ENCODE results near the gene OR4S1. TPM values are rescaled to one million over a fixed set of nuclear protein-coding genes. Genes with fewer than 3 reads are reported as not detected.
A peak's percentile ranks its signal among the peaks of the same experiment; 100 is the strongest.
"Not testable (repeated sequence)": the region's sequence is repeated elsewhere in the genome, so short reads cannot be mapped to it uniquely, and the experiment has no call there.

OR4S1 gene
- not detected for total RNA-seq

GRCh38 chr11:48305923-48306322 lies at the start of gene OR4S1:
Gene OR4S1, plus strand, starts transcription at chr11:48306223. Its CDS starts 0 bp downstream, at chr11:48306223.
- 44 to 78% methylated on average over 1 of the region's 1 CpG for WGBS, 2 donors
- TF ChIP-seq CTCF (IDR thresholded peaks at IDR 0.05) (no peak), POLR2A (IDR thresholded peaks at IDR 0.05) (no peak)
- no peak within 1 kb of the TSS for H3K4me3 ChIP-seq (ENCODE audit: low read depth, poor library complexity, severe bottlenecking)
- intact Hi-C loops (cut with DNase I; ENCODE audit: low total_unique reads), result no loop called here
- DNase-seq (ENCODE audit: low spot score in 2 of 2), result no peak

GRCh38 chr11:48261600-48261999 lies 44.4 kb upstream of the OR4S1 start:
- no peak for TF ChIP-seq POLR2A (IDR thresholded peaks at IDR 0.05)
- TF ChIP-seq CTCF (IDR thresholded peaks at IDR 0.05), result no peak
- 81 to 91% methylated on average over 2 of the region's 2 CpGs for WGBS, 2 donors
- no peak overlapping the region for H3K4me3 ChIP-seq (ENCODE audit: low read depth, poor library complexity, severe bottlenecking)
- intact Hi-C loops (cut with DNase I; ENCODE audit: low total_unique reads), result no loop called here
- no peak for DNase-seq (ENCODE audit: low spot score in 2 of 2)

- no peak within 1 kb of the TSS for H3K4me3 ChIP-seq (ENCODE audit: low read depth, poor library complexity, severe bottlenecking)
- intact Hi-C loops (cut with DNase I; ENCODE audit: low total_unique reads), result no loop called here
- 34 to 36% methylated on average over 3 of the region's 3 CpGs for WGBS, 2 donors
- DNase-seq (ENCODE audit: low spot score in 2 of 2), result no peak
- TF ChIP-seq POLR2A (IDR thresholded peaks at IDR 0.05) (no peak), CTCF (IDR thresholded peaks at IDR 0.05) (no peak)
These were observed 42.6 kb upstream of the OR4S1 start, which contains the start of gene OR4X1 for GRCh38 chr11:48263423-48263911. Gene OR4X1, plus strand, starts transcription at chr11:48263861. Its CDS starts 0 bp downstream, at chr11:48263861.

GRCh38 chr11:48270621-48271020 lies 35.4 kb upstream of the OR4S1 start:
- H3K4me3 ChIP-seq (ENCODE audit: low read depth, poor library complexity, severe bottlenecking), result no peak overlapping the region
- 69 to 70% methylated on average over 3 of the region's 3 CpGs for WGBS, 2 donors
- TF ChIP-seq CTCF (IDR thresholded peaks at IDR 0.05), result no peak
- no peak for TF ChIP-seq POLR2A (IDR thresholded peaks at IDR 0.05)
- DNase-seq (ENCODE audit: low spot score in 2 of 2), result no peak
- intact Hi-C loops (cut with DNase I; ENCODE audit: low total_unique reads), result no loop called here

- 33 to 64% methylated on average over 1 of the region's 1 CpG for WGBS, 2 donors
- intact Hi-C loops (cut with DNase I; ENCODE audit: low total_unique reads), result no loop called here
- no peak overlapping the region for H3K4me3 ChIP-seq (ENCODE audit: low read depth, poor library complexity, severe bottlenecking)
- no peak for TF ChIP-seq POLR2A (IDR thresholded peaks at IDR 0.05)
- TF ChIP-seq CTCF (IDR thresholded peaks at IDR 0.05), result no peak
- no peak for DNase-seq (ENCODE audit: low spot score in 2 of 2)
These were observed 33.4 kb upstream of the OR4S1 start for GRCh38 chr11:48272606-48273005.

GRCh38 chr11:48307760-48308386 lies 1.9 kb downstream of the OR4S1 start:
- peak in 1 of 2 donors; percentile 39 for DNase-seq (ENCODE audit: low spot score in 2 of 2)
- H3K4me3 ChIP-seq (ENCODE audit: low read depth, poor library complexity, severe bottlenecking), result no peak overlapping the region
- WGBS, 2 donors, result 23 to 26% methylated on average over 5 of the region's 5 CpGs
- no peak for TF ChIP-seq POLR2A (IDR thresholded peaks at IDR 0.05)
- intact Hi-C loops (cut with DNase I; ENCODE audit: low total_unique reads), result no loop called here

- intact Hi-C loops (cut with DNase I; ENCODE audit: low total_unique reads); DNase-seq (ENCODE audit: low spot score in 2 of 2); H3K4me3 ChIP-seq (ENCODE audit: low read depth, poor library complexity, severe bottlenecking): not testable (repeated sequence)
- WGBS, 2 donors, result 36 to 75% methylated on average over 2 of the region's 2 CpGs
These were observed 7.6 kb downstream of the OR4S1 start for GRCh38 chr11:48313590-48313989.

GRCh38 chr11:48319813-48320212 lies 13.8 kb downstream of the OR4S1 start:
- 85 to 87% methylated on average over 2 of the region's 2 CpGs for WGBS, 2 donors
- intact Hi-C loops (cut with DNase I; ENCODE audit: low total_unique reads), result not testable (repeated sequence)

GRCh38 chr11:48324620-48325019 lies 18.6 kb downstream of the OR4S1 start, which contains the start of gene OR4C3:
Gene OR4C3, plus strand, starts transcription at chr11:48324920. Its CDS starts 102 bp downstream, at chr11:48325022.
- H3K4me3 ChIP-seq (ENCODE audit: low read depth, poor library complexity, severe bottlenecking); DNase-seq (ENCODE audit: low spot score in 2 of 2); intact Hi-C loops (cut with DNase I; ENCODE audit: low total_unique reads): not testable (repeated sequence)

More at GRCh38 chr11:48319813-48320212, 13.8 kb downstream of the OR4S1 start:
- not testable (repeated sequence) for DNase-seq (ENCODE audit: low spot score in 2 of 2); H3K4me3 ChIP-seq (ENCODE audit: low read depth, poor library complexity, severe bottlenecking)
